Endodermal cell (in vitro differentiated cells): ENCODE measurements around the gene CHD9. TPM values are rescaled to one million over a fixed set of nuclear protein-coding genes. Genes with fewer than 3 reads are reported as not detected.
A peak's percentile ranks its signal among the peaks of the same experiment; 100 is the strongest.

Experiments
- DNase-seq: peaks from one replicate; pipeline ENCODE4 v3.0.0-alpha.2; 2017
- H3K27ac ChIP-seq: 2 replicates; pipeline ENCODE4 v1.5.1; 2013; ENCODE audit warnings: mild to moderate bottlenecking, low read depth, low read length, moderate library complexity
- H3K27me3 ChIP-seq: 2 replicates; pipeline ENCODE4 v1.6.1; 2013; ENCODE audit warnings: mild to moderate bottlenecking, low read length, moderate library complexity; ENCODE audit not compliant: insufficient read depth, control insufficient read depth, poor library complexity, severe bottlenecking
- H3K36me3 ChIP-seq: 2 replicates; pipeline ENCODE4 v1.7.0; 2013; ENCODE audit warnings: mild to moderate bottlenecking, low read length, moderate library complexity; ENCODE audit not compliant: control insufficient read depth, insufficient read depth
- H3K4me1 ChIP-seq: one replicate; pipeline ENCODE4 v1.7.0; 2013; ENCODE audit warnings: low read length; ENCODE audit not compliant: control insufficient read depth, insufficient read depth
- H3K4me3 ChIP-seq: 2 replicates; pipeline ENCODE4 v1.5.1; 2013; ENCODE audit warnings: mild to moderate bottlenecking, low read length, moderate library complexity
- H3K9ac ChIP-seq: 2 replicates; pipeline ENCODE4 v1.6.1; 2013; ENCODE audit warnings: mild to moderate bottlenecking, low read length, moderate library complexity; ENCODE audit not compliant: poor library complexity, severe bottlenecking; ENCODE audit errors: extremely low read depth
- H3K9me3 ChIP-seq: 2 replicates; pipeline ENCODE4 v1.6.1; 2013; ENCODE audit warnings: mild to moderate bottlenecking, low read length, moderate library complexity; ENCODE audit not compliant: control insufficient read depth
- H3K27ac Mint-ChIP-seq: 2 replicates; pipeline ENCODE4 v1.8.0; 2020; ENCODE audit warnings: mixed read lengths
- H3K27me3 Mint-ChIP-seq: 2 replicates; pipeline ENCODE4 v1.8.0; 2021; ENCODE audit warnings: mild to moderate bottlenecking, mixed read lengths; ENCODE audit not compliant: insufficient read depth
- H3K36me3 Mint-ChIP-seq: 2 replicates; pipeline ENCODE4 v1.8.0; 2020; ENCODE audit warnings: low read depth, mixed read lengths
- H3K4me1 Mint-ChIP-seq: 2 replicates; pipeline ENCODE4 v1.8.0; 2020; ENCODE audit warnings: mixed read lengths
- H3K4me3 Mint-ChIP-seq: 2 replicates; pipeline ENCODE4 v1.8.0; 2020; ENCODE audit warnings: mild to moderate bottlenecking, moderate library complexity, mixed read lengths
- H3K9me3 Mint-ChIP-seq: 2 replicates; pipeline ENCODE4 v1.8.0; 2020; ENCODE audit warnings: mild to moderate bottlenecking, mixed read lengths
- WGBS, 2 experiments: methylation state at CpG; one replicate each; pipeline versions ENCODE4 v1.1.5 to v1.1.7; 2013; ENCODE audit warnings: missing lambda C conversion rate in 2 of 2, mixed read lengths in 1 of 2; ENCODE audit not compliant: insufficient coverage in 1 of 2, insufficient read length in 1 of 2; 5-methylcytosine and 5-hydroxymethylcytosine counted together
- total RNA-seq, 2 donors: library from RNA; stranded (reverse); fragmentation: NEBNext Ultra II Directional in 1 of 2; extraction: Animal tissue kit (Norgen Biotek cat#: 25700) in 1 of 2; gene quantifications; 2 replicates in 1 of 2; 3 replicates in 1 of 2; pipeline ENCODE4 v1.2.1, GENCODE V29; 2021
- TF ChIP-seq, protein P1 (sequence below): fragments of 200-600 bp; sonication (generic); conservative IDR thresholded peaks from 2 replicates; pipeline ENCODE4 v1.5.0; 2021; ENCODE audit warnings: antibody characterized with exemption, mild to moderate bottlenecking

CHD9 gene
- total RNA-seq, 2 donors from 2014 or later = 36.8 to 40.5 TPM

DNA sequence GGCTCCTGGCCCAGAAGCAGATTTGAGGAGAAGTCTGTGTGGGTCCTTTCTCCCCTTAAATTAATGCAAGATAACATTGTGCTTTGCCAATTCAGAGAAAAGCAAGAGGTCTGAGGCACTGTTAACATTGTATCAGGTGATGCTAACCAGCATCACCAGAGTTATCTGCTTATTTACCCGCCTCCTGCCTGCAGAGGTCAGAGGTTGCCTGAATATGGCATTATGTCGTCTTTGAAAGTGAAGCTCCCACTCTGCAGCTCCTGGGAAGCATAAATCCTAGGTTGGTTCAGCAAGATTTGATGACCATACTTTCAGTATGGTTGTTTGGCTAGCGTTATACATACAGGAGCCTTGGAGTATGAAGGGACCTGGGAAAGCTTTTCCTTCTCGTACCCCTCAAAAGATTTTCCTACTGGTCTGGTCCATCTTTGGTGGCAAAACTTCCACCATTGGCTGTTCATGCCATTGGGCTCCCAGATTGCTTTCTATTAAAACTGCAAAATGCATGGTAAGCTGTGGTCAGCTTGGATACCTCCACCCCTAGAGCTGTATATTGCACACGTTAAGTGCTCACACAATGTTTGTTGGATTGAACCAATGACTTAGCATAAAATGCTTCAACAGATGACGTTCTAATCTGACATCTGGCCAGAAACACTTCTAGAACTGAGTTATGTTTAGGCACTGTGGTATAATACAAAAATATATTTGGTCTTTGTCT lies 24.1 kb downstream of the CHD9 start:
- no peak overlapping the region for H3K27ac Mint-ChIP-seq

DNA sequence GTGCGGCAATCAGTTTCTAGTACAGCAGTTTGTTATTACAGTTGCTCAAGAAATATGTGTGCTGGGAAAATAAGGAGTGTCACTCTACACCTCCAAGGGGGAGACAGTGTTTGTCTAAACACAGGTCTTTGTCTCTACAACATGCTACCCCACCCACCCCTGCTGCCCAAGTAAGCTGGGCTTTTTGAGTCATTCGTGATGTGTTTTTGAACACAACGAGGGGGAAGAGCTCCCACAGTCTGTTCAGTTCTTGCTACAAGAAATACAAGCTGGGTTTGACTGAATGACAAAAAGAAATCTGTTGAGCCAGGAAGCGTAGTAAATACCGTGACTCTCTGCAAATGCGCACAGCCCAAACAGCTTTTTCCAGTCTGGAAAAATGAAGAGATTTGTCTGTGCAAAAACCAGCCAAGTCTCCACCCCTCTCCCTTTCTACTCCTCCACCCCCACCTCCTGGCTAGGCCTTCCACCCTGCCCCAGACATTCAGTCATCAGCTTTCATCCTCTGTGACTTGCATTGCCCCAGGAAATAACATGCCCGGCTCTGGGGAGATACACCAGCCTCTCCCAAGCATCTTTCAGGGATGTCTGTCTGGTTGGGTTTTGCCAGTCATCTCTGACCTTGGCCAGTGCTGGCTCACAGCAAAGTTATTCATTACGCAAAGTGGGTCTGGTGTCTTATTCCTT lies 25.7 kb downstream of the CHD9 start:
- Histone ChIP-seq H3K27ac (peak overlapping the region; percentile 92), H3K36me3 (peaks cover 7% of the 10 kb centered on the region), H3K4me3 (no peak overlapping the region), H3K27me3 (peaks cover 2% of the 10 kb centered on the region), H3K9ac (no peak overlapping the region), H3K4me1 (no peaks in the 10 kb centered on the region), H3K9me3 (peaks cover 15% of the 10 kb centered on the region)
- peak overlapping the region; percentile 30 for H3K27ac Mint-ChIP-seq
- no peak for DNase-seq
- peaks cover 32% of the 10 kb centered on the region for H3K4me1 Mint-ChIP-seq
- H3K27me3 Mint-ChIP-seq = peaks cover 6% of the 10 kb centered on the region
- H3K4me3 Mint-ChIP-seq = no peak overlapping the region
- TF ChIP-seq, protein P1, sequence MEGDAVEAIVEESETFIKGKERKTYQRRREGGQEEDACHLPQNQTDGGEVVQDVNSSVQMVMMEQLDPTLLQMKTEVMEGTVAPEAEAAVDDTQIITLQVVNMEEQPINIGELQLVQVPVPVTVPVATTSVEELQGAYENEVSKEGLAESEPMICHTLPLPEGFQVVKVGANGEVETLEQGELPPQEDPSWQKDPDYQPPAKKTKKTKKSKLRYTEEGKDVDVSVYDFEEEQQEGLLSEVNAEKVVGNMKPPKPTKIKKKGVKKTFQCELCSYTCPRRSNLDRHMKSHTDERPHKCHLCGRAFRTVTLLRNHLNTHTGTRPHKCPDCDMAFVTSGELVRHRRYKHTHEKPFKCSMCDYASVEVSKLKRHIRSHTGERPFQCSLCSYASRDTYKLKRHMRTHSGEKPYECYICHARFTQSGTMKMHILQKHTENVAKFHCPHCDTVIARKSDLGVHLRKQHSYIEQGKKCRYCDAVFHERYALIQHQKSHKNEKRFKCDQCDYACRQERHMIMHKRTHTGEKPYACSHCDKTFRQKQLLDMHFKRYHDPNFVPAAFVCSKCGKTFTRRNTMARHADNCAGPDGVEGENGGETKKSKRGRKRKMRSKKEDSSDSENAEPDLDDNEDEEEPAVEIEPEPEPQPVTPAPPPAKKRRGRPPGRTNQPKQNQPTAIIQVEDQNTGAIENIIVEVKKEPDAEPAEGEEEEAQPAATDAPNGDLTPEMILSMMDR = no peak
- WGBS, 2 experiments = 64 to 88% methylated on average over 6 to 8 of the region's 8 CpGs
- peaks cover 25% of the 10 kb centered on the region for H3K36me3 Mint-ChIP-seq
- peaks cover 14% of the 10 kb centered on the region for H3K9me3 Mint-ChIP-seq

More for the DNA sequence above, 24.1 kb downstream of the CHD9 start:
- TF ChIP-seq, protein P1 = no peak
- peaks cover 38% of the 10 kb centered on the region for H3K36me3 Mint-ChIP-seq
- H3K27me3 ChIP-seq = no peaks in the 10 kb centered on the region
- no peak overlapping the region for H3K9ac ChIP-seq
- no peak overlapping the region for H3K4me3 ChIP-seq
- H3K27me3 Mint-ChIP-seq = no peaks in the 10 kb centered on the region
- DNase-seq = no peak
- H3K4me1 Mint-ChIP-seq = peaks cover 25% of the 10 kb centered on the region
- peaks cover 30% of the 10 kb centered on the region for H3K9me3 Mint-ChIP-seq
- 90 to 91% methylated on average over 6 of the region's 6 CpGs for WGBS, 2 experiments
- no peak overlapping the region for H3K4me3 Mint-ChIP-seq
- peaks cover 7% of the 10 kb centered on the region for H3K36me3 ChIP-seq
- no peak overlapping the region for H3K27ac ChIP-seq
- no peaks in the 10 kb centered on the region for H3K4me1 ChIP-seq
- peaks cover 29% of the 10 kb centered on the region for H3K9me3 ChIP-seq

DNA sequence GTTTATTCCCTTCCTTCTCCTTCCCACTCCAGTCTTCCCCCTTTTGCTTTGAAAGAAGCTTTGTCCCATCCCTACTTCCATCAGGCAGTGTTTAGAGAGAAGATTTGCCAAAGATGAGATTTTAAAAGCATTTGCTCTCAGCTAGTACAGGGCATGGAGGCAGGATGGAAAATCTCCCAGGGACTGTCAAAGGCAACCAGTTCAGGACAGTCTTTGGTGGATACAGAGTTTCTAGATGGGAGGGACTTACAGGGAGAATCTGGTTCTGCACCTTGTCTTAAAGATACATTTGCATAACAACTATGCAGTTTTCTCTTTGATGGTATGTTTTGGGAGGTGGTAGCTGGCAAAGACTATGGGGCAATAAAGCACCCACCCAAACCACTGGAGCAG lies 26.2 kb downstream of the CHD9 start:
- Histone ChIP-seq H3K27ac (peak overlapping the region; percentile 92), H3K27me3 (peaks cover 6% of the 10 kb centered on the region), H3K9ac (no peak overlapping the region), H3K9me3 (peaks cover 10% of the 10 kb centered on the region), H3K4me1 (no peaks in the 10 kb centered on the region), H3K36me3 (peaks cover 4% of the 10 kb centered on the region), H3K4me3 (no peak overlapping the region)
- Mint-ChIP-seq H3K4me1 (peaks cover 37% of the 10 kb centered on the region), H3K9me3 (peaks cover 9% of the 10 kb centered on the region), H3K27ac (no peak overlapping the region), H3K4me3 (no peak overlapping the region), H3K27me3 (peaks cover 11% of the 10 kb centered on the region), H3K36me3 (peaks cover 20% of the 10 kb centered on the region)
- TF ChIP-seq, protein P1 = no peak
- no peak for DNase-seq
